H4 (cell line): ENCODE measurements around the gene TTLL11. TPM values are rescaled to one million over a fixed set of nuclear protein-coding genes. Genes with fewer than 3 reads are reported as not detected.
A peak's percentile ranks its signal among the peaks of the same experiment; 100 is the strongest.

Experiments
- DNase-seq: peaks from one replicate; pipeline ENCODE4 v3.0.0-alpha.2; 2015; ENCODE audit warnings: low spot score
- total RNA-seq: library from RNA; depleted of rRNA; stranded (reverse); fragments of >200 nt; shearing (Covaris generic); gene quantifications from 2 replicates; pipeline ENCODE4 v1.2.3, GENCODE V29; 2014

The TTLL11 gene
- total RNA-seq, 1 experiment from 2014 or later, result 2.0 TPM

DNA sequence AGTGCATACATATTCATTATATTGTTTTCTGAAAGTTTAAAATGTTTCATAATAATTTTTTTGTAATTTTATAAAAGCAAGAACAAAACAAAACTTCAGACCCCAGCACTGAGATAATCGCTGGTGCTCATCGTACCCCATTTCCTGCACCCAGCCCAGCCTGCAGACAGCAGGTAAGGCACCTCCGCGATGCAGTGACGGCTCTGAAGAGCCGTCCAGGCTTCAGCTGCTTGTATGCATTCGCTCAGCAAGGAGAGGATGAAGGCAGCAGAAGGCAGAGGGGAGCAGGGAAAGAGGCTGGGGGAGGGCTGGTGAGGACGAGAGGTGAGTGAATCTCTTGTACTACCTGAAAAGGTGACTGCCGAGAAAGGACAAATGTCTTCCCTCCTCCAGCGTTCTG lies 153.5 kb downstream of the TTLL11 start:
- no peak for DNase-seq

DNA sequence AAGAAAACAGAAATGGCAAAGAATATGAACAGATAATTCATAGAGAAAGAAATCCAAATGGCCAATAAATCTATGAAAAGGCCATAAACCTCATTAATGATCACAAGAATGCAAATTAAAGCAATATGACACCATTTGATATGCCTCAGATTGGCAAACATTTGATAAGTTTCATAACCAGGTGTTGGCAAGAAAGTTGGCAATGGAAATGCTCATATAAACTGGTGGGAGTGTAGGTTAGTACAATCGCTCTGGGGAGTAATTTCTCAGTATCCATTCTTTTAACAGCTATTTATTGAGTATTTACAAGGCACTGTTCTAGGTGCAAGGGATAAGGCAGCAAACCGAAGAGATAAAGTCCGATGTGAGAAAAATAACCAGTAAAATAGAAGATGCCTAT lies 154.5 kb downstream of the TTLL11 start:
- no peak for DNase-seq

- DNase-seq, result no peak
These were observed 155.9 kb downstream of the TTLL11 start for GRCh38 chr9:121937240-121937639.

- no peak for DNase-seq
These were observed 157.4 kb downstream of the TTLL11 start for GRCh38 chr9:121935739-121936138.

- no peak for DNase-seq
These were observed 162.2 kb downstream of the TTLL11 start for GRCh38 chr9:121930956-121931355.

DNA sequence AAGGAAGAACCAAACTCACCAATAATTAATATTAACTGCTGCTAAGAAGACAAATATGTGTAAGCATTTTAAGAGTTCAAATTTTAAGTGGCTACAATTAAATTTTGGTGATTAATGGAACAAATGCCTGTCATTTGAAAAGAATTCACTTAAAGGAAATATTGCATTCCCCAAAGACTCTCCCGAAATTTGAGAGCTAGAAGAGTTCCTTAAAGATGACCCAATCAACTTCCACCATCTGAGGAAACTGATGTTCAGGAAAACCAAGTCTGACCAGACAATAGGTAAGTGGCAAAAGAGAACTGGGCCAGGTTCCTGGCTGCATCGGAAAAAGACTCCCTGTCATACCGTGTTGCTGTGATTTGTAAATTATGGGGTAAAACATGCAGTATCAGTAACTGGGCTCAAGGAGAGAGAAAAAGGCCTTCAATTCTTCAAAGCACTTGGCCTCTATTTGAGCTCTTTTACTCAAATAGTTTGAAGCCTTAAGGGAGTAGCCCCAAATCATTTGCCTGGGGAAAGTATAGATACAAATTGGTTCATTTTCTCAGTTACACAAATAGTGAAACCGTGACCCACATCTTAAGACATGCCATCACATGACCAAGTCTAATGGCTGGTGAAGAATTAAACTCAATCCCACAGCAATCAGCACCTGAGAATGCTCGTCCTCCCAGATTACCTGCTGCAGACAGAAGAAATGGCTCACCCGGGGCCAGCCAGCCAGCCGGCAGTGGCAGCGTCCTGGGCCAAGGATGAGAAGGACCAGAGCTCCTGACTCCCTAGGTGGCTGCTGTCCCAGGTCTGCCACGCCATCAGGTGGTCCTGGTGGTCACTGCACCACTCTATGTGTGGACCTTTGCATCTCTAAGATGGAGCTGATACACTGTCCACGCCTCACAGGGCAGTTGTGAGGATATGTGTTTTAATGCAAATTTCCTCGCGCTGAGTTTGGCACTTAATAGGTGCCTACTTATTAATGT lies 162.9 kb downstream of the TTLL11 start:
- no peak for DNase-seq

- DNase-seq, result no peak
These were observed 165.5 kb downstream of the TTLL11 start for GRCh38 chr9:121927636-121928035.

DNA sequence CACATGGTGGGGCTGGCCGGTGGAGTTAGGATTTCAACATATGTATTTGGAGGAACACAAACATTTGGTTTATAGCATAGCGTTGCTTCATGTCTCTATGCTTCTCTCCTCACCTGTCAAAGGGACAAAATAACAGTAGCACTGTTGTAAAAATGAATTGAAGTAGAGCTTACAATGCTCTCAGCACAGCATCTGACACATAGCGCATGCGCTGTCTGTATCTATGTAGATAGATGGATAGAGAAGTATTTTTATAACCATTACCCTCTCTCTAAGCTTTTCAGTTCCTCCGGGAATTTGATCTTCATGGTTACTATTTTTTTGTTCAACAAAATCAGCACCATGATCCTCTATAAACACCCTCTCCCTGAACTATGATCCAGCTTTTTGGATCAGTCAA lies 166.0 kb downstream of the TTLL11 start:
- no peak for DNase-seq

- DNase-seq, result no peak
These were observed 166.7 kb downstream of the TTLL11 start for GRCh38 chr9:121926351-121926801.

GRCh38 chr9:121925935-121926334 lies 167.2 kb downstream of the TTLL11 start:
- DNase-seq, result no peak

GRCh38 chr9:121924700-121925099 lies 168.4 kb downstream of the TTLL11 start:
- DNase-seq, result no peak

DNA sequence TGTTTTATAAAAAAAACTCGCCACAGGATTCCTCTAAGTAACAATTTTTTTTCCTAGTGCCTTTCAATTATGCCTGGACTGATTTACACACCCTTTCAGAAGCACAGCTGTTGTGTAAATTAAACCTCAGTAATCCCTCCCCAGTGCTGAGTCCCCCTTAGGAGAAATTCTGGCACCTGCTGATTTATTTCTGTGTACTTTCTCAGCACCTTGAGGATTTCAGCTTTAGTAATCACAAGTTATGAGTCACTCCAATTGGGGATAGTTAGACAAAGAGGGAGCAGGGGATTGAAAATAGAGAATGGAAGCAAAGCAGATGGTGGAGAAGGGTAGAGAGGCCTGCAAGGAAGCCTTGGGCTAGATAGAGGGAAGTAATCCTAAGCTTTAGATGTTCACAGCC lies 171.7 kb downstream of the TTLL11 start:
- no peak for DNase-seq

GRCh38 chr9:121917375-121918335 lies 175.5 kb downstream of the TTLL11 start:
- DNase-seq, result no peak

- DNase-seq, result no peak
These were observed 177.8 kb downstream of the TTLL11 start for GRCh38 chr9:121915304-121915625.

- DNase-seq, result no peak
These were observed 178.4 kb downstream of the TTLL11 start for GRCh38 chr9:121914604-121915303.

GRCh38 chr9:121914017-121914595 lies 179.0 kb downstream of the TTLL11 start:
- DNase-seq, result no peak

GRCh38 chr9:121912812-121913627 lies 180.1 kb downstream of the TTLL11 start:
- DNase-seq, result peak; percentile 25

DNA sequence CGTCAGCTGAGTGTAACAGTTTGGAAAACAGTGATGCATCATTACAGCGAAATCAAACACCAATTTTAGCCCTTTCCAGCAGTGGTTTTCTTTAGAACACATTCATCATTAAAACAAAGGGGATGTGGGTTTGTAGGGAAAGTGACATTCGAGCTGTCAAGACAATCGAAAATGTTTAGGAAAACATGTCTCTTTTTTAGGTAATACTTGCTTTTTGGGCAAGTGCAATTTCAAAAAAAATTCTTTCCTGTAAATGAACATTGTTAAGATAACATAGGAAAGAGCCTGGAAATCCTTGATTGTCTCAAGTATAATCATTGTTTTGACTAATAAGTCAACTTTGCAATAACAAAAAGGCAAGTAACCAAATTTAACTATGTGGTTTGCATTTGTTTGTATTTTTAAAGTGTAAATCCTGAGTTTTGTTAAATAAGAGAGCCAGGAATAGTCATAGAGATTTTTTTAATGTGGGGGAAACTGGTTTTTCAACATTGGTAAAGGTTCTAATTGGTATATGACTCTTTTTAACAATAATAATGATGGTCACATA lies 182.5 kb downstream of the TTLL11 start:
- DNase-seq, result no peak

GRCh38 chr9:121909111-121909510 lies 184.0 kb downstream of the TTLL11 start:
- no peak for DNase-seq
